ENCODE data around the gene VWA7.

Gene VWA7

GRCh38 chr6:31767096-31767645, 10.0 kb downstream of the VWA7 start (continued):
- TF ChIP-seq ZNF518A (tag by site-specific recombination; conservative IDR thresholded peaks at IDR 0.05; ENCODE audit: low read depth) (no peak), ZFP41 (tag by site-specific recombination; IDR thresholded peaks at IDR 0.05; ENCODE audit: borderline replicate concordance) (no peak), PRDM1 (tag by site-specific recombination; IDR thresholded peaks at IDR 0.05) (no peak), MZF1 (tag by site-specific recombination; IDR thresholded peaks at IDR 0.05; ENCODE audit: borderline replicate concordance) (no peak), ZNF214 (tag by site-specific recombination; IDR thresholded peaks at IDR 0.05; ENCODE audit: borderline replicate concordance) (no peak), ZNF777 (tag by site-specific recombination; IDR thresholded peaks at IDR 0.05; ENCODE audit: borderline replicate concordance) (no peak), ZNF157 (tag by site-specific recombination; IDR thresholded peaks at IDR 0.05) (no peak), ZNF280C (tag by site-specific recombination; IDR thresholded peaks at IDR 0.05) (no peak), SCRT2 (tag by site-specific recombination; IDR thresholded peaks at IDR 0.05) (no peak), ZFP37 (tag by site-specific recombination; IDR thresholded peaks at IDR 0.05) (no peak), ZBTB6 (tag by site-specific recombination; IDR thresholded peaks at IDR 0.05) (no peak), RBAK (tag by site-specific recombination; IDR thresholded peaks at IDR 0.05) (no peak)

- Histone ChIP-seq H3K4me3 (ENCODE audit: low read depth, low read length) (no peak overlapping the region), H3K27ac (ENCODE audit: extremely low read depth, low read depth, low read length) (no peak overlapping the region; the same call in 1 of the 2 replicates), H3K36me3 (ENCODE audit: control insufficient read depth in 2 of 2, insufficient read depth in 1 of 2, low read length in 2 of 2) (peaks cover 4 to 38% of the 10 kb centered on the region in 2 experiments; a peak in 1 of 3 replicates), H3K4me1 (ENCODE audit: control insufficient read depth, insufficient read depth, low read length) (no peaks in the 10 kb centered on the region), H3K9me3 (ENCODE audit: control insufficient read depth, insufficient read depth, low read depth, low read length) (no peaks in the 10 kb centered on the region)
- POLR2A ChIA-PET, result interaction anchor here (0.5 to 1.2 kb wide), 7 partner anchors 11 to 122 kb away, joined by 3 to 5 read pairs (median 3); partner anchors contain the start of genes HSPA1A, HSPA1B, HSPA1L and VWA7
- CTCF ChIA-PET, result interaction anchor here (0.6 to 1.9 kb wide), 4 partner anchors 13 to 1824 kb away, joined by 3 to 6 read pairs (median 3); partner anchors contain the start of genes LY6G5C and VARS1
- TF ChIP-seq REST (tag by site-specific recombination; IDR thresholded peaks at IDR 0.05) (no peak), ZNF518A (tag by site-specific recombination; conservative IDR thresholded peaks at IDR 0.05; ENCODE audit: low read depth) (no peak), SCRT2 (tag by site-specific recombination; IDR thresholded peaks at IDR 0.05) (no peak)
- TF ChIP-seq, protein P1, sequence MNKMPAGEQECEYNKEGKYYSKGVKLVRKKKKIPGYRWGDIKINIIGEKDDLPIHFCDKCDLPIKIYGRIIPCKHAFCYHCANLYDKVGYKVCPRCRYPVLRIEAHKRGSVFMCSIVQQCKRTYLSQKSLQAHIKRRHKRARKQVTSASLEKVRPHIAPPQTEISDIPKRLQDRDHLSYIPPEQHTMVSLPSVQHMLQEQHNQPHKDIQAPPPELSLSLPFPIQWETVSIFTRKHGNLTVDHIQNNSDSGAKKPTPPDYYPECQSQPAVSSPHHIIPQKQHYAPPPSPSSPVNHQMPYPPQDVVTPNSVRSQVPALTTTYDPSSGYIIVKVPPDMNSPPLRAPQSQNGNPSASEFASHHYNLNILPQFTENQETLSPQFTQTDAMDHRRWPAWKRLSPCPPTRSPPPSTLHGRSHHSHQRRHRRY (tag by site-specific recombination; IDR thresholded peaks at IDR 0.05), result no peak
Observed at GRCh38 chr6:31765910-31766794, 11.0 kb downstream of the VWA7 start.
